GM23338 (cell line): ENCODE results near the gene XRRA1. TPM values are rescaled to one million over a fixed set of nuclear protein-coding genes. Genes with fewer than 3 reads are reported as not detected.

ENCODE experiments used
- ATAC-seq: fragments of 200-7000 bp; cut with Tn5 transposase; 3 replicates; pipeline ENCODE4 v1.9.1; 2020
- DNase-seq: peaks from one replicate; pipeline ENCODE4 v3.0.0-alpha.2; 2015; ENCODE audit warnings: low spot score
- H2AFZ ChIP-seq: fragments of 200-600 bp; sonication (generic); 2 replicates; pipeline ENCODE4 v1.8.0; 2016; ENCODE audit warnings: antibody characterized with exemption, mild to moderate bottlenecking, moderate library complexity
- H3F3A ChIP-seq: fragments of 200-600 bp; sonication (generic); replicated peaks from 2 replicates; pipeline ENCODE4 v1.8.0; 2017; ENCODE audit warnings: antibody characterized with exemption, mixed run types, low read depth
- H3K27ac ChIP-seq: fragments of 200-600 bp; sonication (generic); 2 replicates; pipeline ENCODE4 v1.6.1; 2016; ENCODE audit warnings: low read depth
- H3K27me3 ChIP-seq: fragments of 200-600 bp; sonication (generic); 2 replicates; pipeline ENCODE4 v1.8.0; 2016; ENCODE audit warnings: mild to moderate bottlenecking, mixed run types, moderate library complexity; ENCODE audit not compliant: insufficient read depth
- H3K36me3 ChIP-seq: fragments of 200-600 bp; sonication (generic); 2 replicates; pipeline ENCODE4 v1.8.0; 2016; ENCODE audit warnings: mild to moderate bottlenecking; ENCODE audit not compliant: insufficient read depth
- H3K4me1 ChIP-seq: fragments of 200-600 bp; sonication (generic); 2 replicates; pipeline ENCODE4 v1.8.0; 2016; ENCODE audit warnings: mild to moderate bottlenecking, moderate library complexity; ENCODE audit not compliant: insufficient read depth
- H3K4me2 ChIP-seq: fragments of 200-600 bp; sonication (generic); 2 replicates; pipeline ENCODE4 v1.7.1; 2017; ENCODE audit warnings: mixed run types
- H3K4me3 ChIP-seq: fragments of 200-600 bp; sonication (generic); 2 replicates; pipeline ENCODE4 v1.6.1; 2016; ENCODE audit warnings: mixed run types
- H3K79me2 ChIP-seq: fragments of 200-600 bp; sonication (generic); replicated peaks from 2 replicates; pipeline ENCODE4 v1.8.0; 2017; ENCODE audit warnings: mild to moderate bottlenecking; ENCODE audit not compliant: insufficient read depth
- H3K9me2 ChIP-seq: fragments of 200-600 bp; sonication (generic); 2 replicates; pipeline ENCODE4 v1.8.0; 2017; ENCODE audit not compliant: insufficient read depth
- H4K20me1 ChIP-seq: fragments of 200-600 bp; sonication (generic); replicated peaks from 2 replicates; pipeline ENCODE4 v1.8.0; 2017; ENCODE audit warnings: mild to moderate bottlenecking; ENCODE audit not compliant: insufficient read depth
- H3K27ac Mint-ChIP-seq: 2 replicates; pipeline ENCODE4 v1.8.0; 2020; ENCODE audit warnings: inconsistent platforms, mild to moderate bottlenecking, moderate library complexity, mixed read lengths
- H3K27me3 Mint-ChIP-seq: 3 replicates; pipeline ENCODE4 v1.8.0; 2022; ENCODE audit warnings: low read depth, mild to moderate bottlenecking, moderate library complexity, mixed read lengths, inconsistent platforms; ENCODE audit not compliant: insufficient read depth, poor library complexity
- H3K36me3 Mint-ChIP-seq: 3 replicates; pipeline ENCODE4 v1.8.0; 2021; ENCODE audit warnings: low read depth, mild to moderate bottlenecking, inconsistent platforms, moderate library complexity, mixed read lengths
- H3K4me1 Mint-ChIP-seq: 3 replicates; pipeline ENCODE4 v1.8.0; 2020; ENCODE audit warnings: mild to moderate bottlenecking, inconsistent platforms, mixed read lengths
- H3K4me3 Mint-ChIP-seq: 3 replicates; pipeline ENCODE4 v1.8.0; 2021; ENCODE audit warnings: moderate library complexity, mild to moderate bottlenecking, inconsistent platforms, mixed read lengths
- H3K9me3 Mint-ChIP-seq: 3 replicates; pipeline ENCODE4 v1.8.0; 2020; ENCODE audit warnings: moderate library complexity, mild to moderate bottlenecking, inconsistent platforms, mixed read lengths
- CREB1 ChIP-seq: fragments of 250-450 bp; sonication (Bioruptor Pico); IDR thresholded peaks from 2 replicates; pipeline ENCODE4 v1.5.0; 2020; ENCODE audit warnings: low read depth, mild to moderate bottlenecking, moderate library complexity
- EZH2phosphoT487 ChIP-seq: fragments of 200-600 bp; sonication (generic); IDR thresholded peaks from one replicate; pipeline ENCODE4 v1.8.1; 2018; ENCODE audit warnings: antibody characterized with exemption; ENCODE audit not compliant: unreplicated experiment
- POLR2AphosphoS5 ChIP-seq: IDR thresholded peaks from 2 replicates; pipeline ENCODE4 v1.6.1; 2016; ENCODE audit warnings: antibody characterized with exemption, low read depth
- ZNF331 ChIP-seq: fragments of 250-450 bp; sonication (Bioruptor Pico); IDR thresholded peaks from 2 replicates; pipeline ENCODE4 v1.5.0; 2020; ENCODE audit warnings: low read depth, mild to moderate bottlenecking, moderate library complexity
- polyA plus RNA-seq: library from polyadenylated mRNA; unstranded; fragments of >200 nt; fragmentation: Nextera tagmentation; extraction: Ambion mirVana; gene quantifications from 2 replicates; pipeline ENCODE4 v1.2.1, GENCODE V29; 2016
- total RNA-seq: library from RNA; depleted of rRNA; stranded (reverse); fragments of >200 nt; shearing (Covaris generic); gene quantifications from 2 replicates; pipeline ENCODE4 v1.2.3, GENCODE V29; 2014
- TF ChIP-seq, protein P1 (sequence below): IDR thresholded peaks from one replicate; pipeline ENCODE4 v1.6.1; 2018; ENCODE audit warnings: antibody characterized with exemption; ENCODE audit not compliant: unreplicated experiment
- TF ChIP-seq, protein P2 (sequence below), 2 experiments: fragments of 200-600 bp in 1 of 2; sonication (generic) in 1 of 2; conservative IDR thresholded peaks; 2 replicates each; pipeline versions ENCODE4 v1.5.1 to v1.6.1; 2016 to 2017; ENCODE audit warnings: antibody characterized with exemption in 2 of 2, low read depth in 2 of 2, mild to moderate bottlenecking in 2 of 2, moderate library complexity in 1 of 2

Gene XRRA1
- total and polyA plus RNA-seq, 2 experiments from 2014 or later = 4.9 to 5.4 TPM

GRCh38 chr11:74923125-74923524 lies 25.8 kb downstream of the XRRA1 start:
- H3F3A ChIP-seq = no peaks in the 10 kb centered on the region

DNA sequence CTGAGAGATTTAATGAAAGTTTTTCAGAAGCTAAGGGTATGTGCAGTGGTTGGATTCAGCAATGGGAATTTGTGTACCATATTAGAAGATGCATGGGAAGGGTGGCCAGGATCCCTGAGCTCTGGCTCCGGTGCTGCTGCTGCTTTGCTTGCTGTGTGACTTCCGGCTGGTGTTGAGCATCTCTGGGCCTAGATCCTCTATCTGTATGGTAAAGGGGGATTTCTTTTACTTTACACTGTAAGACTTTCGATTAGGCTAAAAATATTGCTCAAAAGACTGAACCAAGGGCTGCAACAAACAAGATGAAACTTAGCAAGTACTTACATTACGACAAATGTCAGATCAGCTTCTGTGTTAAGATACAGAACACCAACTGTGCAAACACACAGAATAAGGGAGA lies 39.1 kb downstream of the XRRA1 start:
- Histone ChIP-seq H3K4me1 (no peaks in the 10 kb centered on the region), H3K4me3 (no peak overlapping the region), H3K4me2 (no peak overlapping the region), H3K79me2 (no peaks in the 10 kb centered on the region), H2AFZ (no peak overlapping the region), H3K36me3 (no peaks in the 10 kb centered on the region), H4K20me1 (no peaks in the 10 kb centered on the region), H3F3A (no peaks in the 10 kb centered on the region), H3K27ac (no peak overlapping the region), H3K9me2 (no peaks in the 10 kb centered on the region), H3K27me3 (no peaks in the 10 kb centered on the region)
- no peak overlapping the region for H3K27ac Mint-ChIP-seq
- H3K36me3 Mint-ChIP-seq = no peaks in the 10 kb centered on the region
- H3K27me3 Mint-ChIP-seq = no peaks in the 10 kb centered on the region
- no peak for DNase-seq
- no peaks in the 10 kb centered on the region for H3K9me3 Mint-ChIP-seq
- TF ChIP-seq EZH2phosphoT487 = no peak
- no peak for TF ChIP-seq POLR2AphosphoS5
- no peak for TF ChIP-seq ZNF331 (CRISPR knock-in tag)
- TF ChIP-seq CREB1 (CRISPR knock-in tag) = no peak
- TF ChIP-seq, protein P1, sequence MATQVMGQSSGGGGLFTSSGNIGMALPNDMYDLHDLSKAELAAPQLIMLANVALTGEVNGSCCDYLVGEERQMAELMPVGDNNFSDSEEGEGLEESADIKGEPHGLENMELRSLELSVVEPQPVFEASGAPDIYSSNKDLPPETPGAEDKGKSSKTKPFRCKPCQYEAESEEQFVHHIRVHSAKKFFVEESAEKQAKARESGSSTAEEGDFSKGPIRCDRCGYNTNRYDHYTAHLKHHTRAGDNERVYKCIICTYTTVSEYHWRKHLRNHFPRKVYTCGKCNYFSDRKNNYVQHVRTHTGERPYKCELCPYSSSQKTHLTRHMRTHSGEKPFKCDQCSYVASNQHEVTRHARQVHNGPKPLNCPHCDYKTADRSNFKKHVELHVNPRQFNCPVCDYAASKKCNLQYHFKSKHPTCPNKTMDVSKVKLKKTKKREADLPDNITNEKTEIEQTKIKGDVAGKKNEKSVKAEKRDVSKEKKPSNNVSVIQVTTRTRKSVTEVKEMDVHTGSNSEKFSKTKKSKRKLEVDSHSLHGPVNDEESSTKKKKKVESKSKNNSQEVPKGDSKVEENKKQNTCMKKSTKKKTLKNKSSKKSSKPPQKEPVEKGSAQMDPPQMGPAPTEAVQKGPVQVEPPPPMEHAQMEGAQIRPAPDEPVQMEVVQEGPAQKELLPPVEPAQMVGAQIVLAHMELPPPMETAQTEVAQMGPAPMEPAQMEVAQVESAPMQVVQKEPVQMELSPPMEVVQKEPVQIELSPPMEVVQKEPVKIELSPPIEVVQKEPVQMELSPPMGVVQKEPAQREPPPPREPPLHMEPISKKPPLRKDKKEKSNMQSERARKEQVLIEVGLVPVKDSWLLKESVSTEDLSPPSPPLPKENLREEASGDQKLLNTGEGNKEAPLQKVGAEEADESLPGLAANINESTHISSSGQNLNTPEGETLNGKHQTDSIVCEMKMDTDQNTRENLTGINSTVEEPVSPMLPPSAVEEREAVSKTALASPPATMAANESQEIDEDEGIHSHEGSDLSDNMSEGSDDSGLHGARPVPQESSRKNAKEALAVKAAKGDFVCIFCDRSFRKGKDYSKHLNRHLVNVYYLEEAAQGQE = no peak
- TF ChIP-seq, protein P2, sequence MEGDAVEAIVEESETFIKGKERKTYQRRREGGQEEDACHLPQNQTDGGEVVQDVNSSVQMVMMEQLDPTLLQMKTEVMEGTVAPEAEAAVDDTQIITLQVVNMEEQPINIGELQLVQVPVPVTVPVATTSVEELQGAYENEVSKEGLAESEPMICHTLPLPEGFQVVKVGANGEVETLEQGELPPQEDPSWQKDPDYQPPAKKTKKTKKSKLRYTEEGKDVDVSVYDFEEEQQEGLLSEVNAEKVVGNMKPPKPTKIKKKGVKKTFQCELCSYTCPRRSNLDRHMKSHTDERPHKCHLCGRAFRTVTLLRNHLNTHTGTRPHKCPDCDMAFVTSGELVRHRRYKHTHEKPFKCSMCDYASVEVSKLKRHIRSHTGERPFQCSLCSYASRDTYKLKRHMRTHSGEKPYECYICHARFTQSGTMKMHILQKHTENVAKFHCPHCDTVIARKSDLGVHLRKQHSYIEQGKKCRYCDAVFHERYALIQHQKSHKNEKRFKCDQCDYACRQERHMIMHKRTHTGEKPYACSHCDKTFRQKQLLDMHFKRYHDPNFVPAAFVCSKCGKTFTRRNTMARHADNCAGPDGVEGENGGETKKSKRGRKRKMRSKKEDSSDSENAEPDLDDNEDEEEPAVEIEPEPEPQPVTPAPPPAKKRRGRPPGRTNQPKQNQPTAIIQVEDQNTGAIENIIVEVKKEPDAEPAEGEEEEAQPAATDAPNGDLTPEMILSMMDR (conservative IDR thresholded peaks at IDR 0.05; ENCODE audit: low read depth in 2 of 2) = no peak
- H3K4me1 Mint-ChIP-seq = no peaks in the 10 kb centered on the region
- H3K4me3 Mint-ChIP-seq = no peak overlapping the region
- no peak for ATAC-seq

More at GRCh38 chr11:74923125-74923524, 25.8 kb downstream of the XRRA1 start:
- ATAC-seq (no peak), DNase-seq (no peak)
- Mint-ChIP-seq H3K4me3 (no peak overlapping the region), H3K4me1 (no peaks in the 10 kb centered on the region), H3K9me3 (no peaks in the 10 kb centered on the region), H3K27me3 (no peaks in the 10 kb centered on the region), H3K27ac (no peak overlapping the region), H3K36me3 (no peaks in the 10 kb centered on the region)
- no peaks in the 10 kb centered on the region for H3K79me2 ChIP-seq
- TF ChIP-seq, protein P1 = no peak
- TF ChIP-seq ZNF331 (CRISPR knock-in tag) = no peak
- no peak overlapping the region for H3K4me3 ChIP-seq
- no peaks in the 10 kb centered on the region for H3K27me3 ChIP-seq
- H3K36me3 ChIP-seq = no peaks in the 10 kb centered on the region
- no peaks in the 10 kb centered on the region for H4K20me1 ChIP-seq
- no peaks in the 10 kb centered on the region for H3K9me2 ChIP-seq
- H2AFZ ChIP-seq = no peak overlapping the region
- no peak overlapping the region for H3K27ac ChIP-seq
- no peak overlapping the region for H3K4me2 ChIP-seq
- no peaks in the 10 kb centered on the region for H3K4me1 ChIP-seq
